COLO829 (cell line): Measurements from ENCODE around the gene COL4A2.
"Not testable (repeated sequence)": the region's sequence is repeated elsewhere in the genome, so short reads cannot be mapped to it uniquely, and the experiment has no call there.

Experiments
- DNase-seq: peaks from one replicate; pipeline ENCODE4 v3.0.0; 2012; ENCODE audit warnings: low spot score

COL4A2 gene

GRCh38 chr13:110517505-110518225, 210.6 kb downstream of the COL4A2 start:
- DNase-seq = no peak

- DNase-seq = no peak
Observed at GRCh38 chr13:110518226-110518525, 211.1 kb downstream of the COL4A2 start.

- no peak for DNase-seq
Observed at GRCh38 chr13:110518571-110518970, 211.5 kb downstream of the COL4A2 start.

- DNase-seq = no peak
Observed at GRCh38 chr13:110519046-110519445, 212.0 kb downstream of the COL4A2 start.

GRCh38 chr13:110519506-110519905, 212.4 kb downstream of the COL4A2 start:
- DNase-seq = no peak

GRCh38 chr13:110520431-110521295, 213.6 kb downstream of the COL4A2 start:
- DNase-seq = no peak

- DNase-seq = no peak
Observed at GRCh38 chr13:110521296-110521680, 214.2 kb downstream of the COL4A2 start.

GRCh38 chr13:110521946-110522345, 214.9 kb downstream of the COL4A2 start:
- DNase-seq = no peak

GRCh38 chr13:110522721-110523120, 215.6 kb downstream of the COL4A2 start:
- DNase-seq = no peak

GRCh38 chr13:110523180-110523579, 216.1 kb downstream of the COL4A2 start:
- DNase-seq = no peak

GRCh38 chr13:110523838-110524540, 216.9 kb downstream of the COL4A2 start:
- no peak for DNase-seq

- peak; percentile 20 for DNase-seq
Observed at GRCh38 chr13:110524541-110525257, 217.6 kb downstream of the COL4A2 start.

GRCh38 chr13:110525328-110526319, 218.5 kb downstream of the COL4A2 start:
- no peak for DNase-seq

GRCh38 chr13:110528371-110528770, 221.3 kb downstream of the COL4A2 start:
- DNase-seq = peak; percentile 62

- DNase-seq = peak; percentile 67
Observed at GRCh38 chr13:110528911-110529310, 221.8 kb downstream of the COL4A2 start.

GRCh38 chr13:110529522-110530311, 222.6 kb downstream of the COL4A2 start:
- DNase-seq = no peak

- DNase-seq = no peak
Observed at GRCh38 chr13:110531100-110531499, 224.0 kb downstream of the COL4A2 start.

- DNase-seq = no peak
Observed at GRCh38 chr13:110531671-110532083, 224.6 kb downstream of the COL4A2 start.

GRCh38 chr13:110532258-110532657, 225.2 kb downstream of the COL4A2 start:
- DNase-seq = not testable (repeated sequence)
